ENCODE measurements around the gene MOG. TPM values are rescaled to one million over a fixed set of nuclear protein-coding genes. Genes with fewer than 3 reads are reported as not detected.

The MOG gene
- total RNA-seq, 1 experiment from 2014 or later: not detected

GRCh38 chr6:29637247-29637646 is 19.6 kb upstream of the MOG start:
- no peak for TF ChIP-seq CTCF (conservative IDR thresholded peaks at IDR 0.05)
- no peak for TF ChIP-seq EZH2 (IDR thresholded peaks at IDR 0.05; ENCODE audit: low read depth)
- Histone ChIP-seq H3K27ac (no peak overlapping the region), H2AFZ (no peak overlapping the region), H3K4me3 (no peak overlapping the region), H3K4me1 (replicated peaks; ENCODE audit: insufficient read depth) (peaks cover 21% of the 10 kb centered on the region), H3K36me3 (ENCODE audit: low read depth) (no peaks in the 10 kb centered on the region), H4K20me1 (ENCODE audit: insufficient read depth) (no peaks in the 10 kb centered on the region), H3F3A (ENCODE audit: insufficient read depth, low read depth) (peaks cover 15% of the 10 kb centered on the region), H3K9me2 (ENCODE audit: insufficient read depth) (no peaks in the 10 kb centered on the region), H3K9me3 (ENCODE audit: insufficient read depth, low read depth) (no peaks in the 10 kb centered on the region), H3K4me2 (no peak overlapping the region), H3K79me2 (ENCODE audit: low read depth) (no peaks in the 10 kb centered on the region), H3K27me3 (ENCODE audit: insufficient read depth, low read depth) (no peaks in the 10 kb centered on the region)
- intact Hi-C loops (cut with micrococcal nuclease; ENCODE audit: unreplicated experiment): no loop called here
- BruUV-seq (replicated peaks): no TSS peak
- ChIA-PET CTCF (no interaction called here), POLR2A (ENCODE audit: unreplicated experiment) (no interaction called here)
- no peak for DNase-seq

- no TSS peak for BruUV-seq (replicated peaks)
- ChIA-PET CTCF (interaction anchor here (0.8 kb wide), 1 partner anchor 9 kb away, joined by 3 read pairs; no protein-coding TSS in a partner anchor), POLR2A (ENCODE audit: unreplicated experiment) (interaction anchor here (0.5 to 0.6 kb wide), 2 partner anchors 656 to 1575 kb away, joined by 4 to 5 read pairs; no protein-coding TSS in a partner anchor)
- Histone ChIP-seq H3K9me3 (ENCODE audit: insufficient read depth, low read depth) (no peaks in the 10 kb centered on the region), H3K79me2 (ENCODE audit: low read depth) (no peaks in the 10 kb centered on the region), H3K9me2 (ENCODE audit: insufficient read depth) (no peaks in the 10 kb centered on the region), H3K4me1 (replicated peaks; ENCODE audit: insufficient read depth) (peaks cover 19% of the 10 kb centered on the region), H3K27ac (no peak overlapping the region), H3K36me3 (ENCODE audit: low read depth) (no peaks in the 10 kb centered on the region), H3K4me3 (no peak overlapping the region), H2AFZ (no peak overlapping the region), H3F3A (ENCODE audit: insufficient read depth, low read depth) (peaks cover 10% of the 10 kb centered on the region), H3K27me3 (ENCODE audit: insufficient read depth, low read depth) (no peaks in the 10 kb centered on the region), H3K4me2 (peak overlapping the region; percentile 47; the same call in 1 of the 2 replicates), H4K20me1 (ENCODE audit: insufficient read depth) (no peaks in the 10 kb centered on the region)
- intact Hi-C loops (cut with micrococcal nuclease; ENCODE audit: unreplicated experiment): loop anchor here (10.0 kb wide), 1 partner anchor 373 kb away; no protein-coding TSS in a partner anchor
- DNase-seq: peak; percentile 12 to 38
- TF ChIP-seq CTCF (conservative IDR thresholded peaks at IDR 0.05) (no peak), EZH2 (IDR thresholded peaks at IDR 0.05; ENCODE audit: low read depth) (no peak)
Observed at GRCh38 chr6:29641430-29642148, 15.3 kb upstream of the MOG start.

GRCh38 chr6:29647927-29648642 is 8.8 kb upstream of the MOG start:
- Histone ChIP-seq H3K36me3 (ENCODE audit: low read depth) (no peaks in the 10 kb centered on the region), H3F3A (ENCODE audit: insufficient read depth, low read depth) (peaks cover 4% of the 10 kb centered on the region; the same call in 1 of the 2 replicates), H3K27me3 (ENCODE audit: insufficient read depth, low read depth) (no peaks in the 10 kb centered on the region), H4K20me1 (ENCODE audit: insufficient read depth) (no peaks in the 10 kb centered on the region), H3K27ac (no peak overlapping the region), H3K4me1 (replicated peaks; ENCODE audit: insufficient read depth) (peaks cover 3% of the 10 kb centered on the region; the same call in 1 of the 2 replicates), H3K79me2 (ENCODE audit: low read depth) (no peaks in the 10 kb centered on the region), H3K9me2 (ENCODE audit: insufficient read depth) (no peaks in the 10 kb centered on the region), H3K4me3 (no peak overlapping the region), H2AFZ (no peak overlapping the region), H3K4me2 (no peak overlapping the region), H3K9me3 (ENCODE audit: insufficient read depth, low read depth) (no peaks in the 10 kb centered on the region)
- intact Hi-C loops (cut with micrococcal nuclease; ENCODE audit: unreplicated experiment): loop anchor here (1.0 to 10.0 kb wide), 2 partner anchors 48 to 367 kb away; no protein-coding TSS in a partner anchor
- ChIA-PET POLR2A (ENCODE audit: unreplicated experiment) (interaction anchor here (0.6 to 0.8 kb wide), 4 partner anchors 14 to 483 kb away, joined by 3 to 6 read pairs (median 4); no protein-coding TSS in a partner anchor), CTCF (interaction anchor here (0.5 to 4.6 kb wide), 15 partner anchors 13 to 1492 kb away, joined by 3 to 38 read pairs (median 5); partner anchors contain the start of genes GABBR1 and POLR1H)
- peak; percentile 11 to 47 for DNase-seq
- TF ChIP-seq EZH2 (IDR thresholded peaks at IDR 0.05; ENCODE audit: low read depth) (no peak), CTCF (conservative IDR thresholded peaks at IDR 0.05) (peak; percentile 69)
- BruUV-seq (replicated peaks): no TSS peak
